Right cardiac atrium (tissue), 5 donors: Measurements from ENCODE around the gene FAM181A. TPM values are rescaled to one million over a fixed set of nuclear protein-coding genes. Genes with fewer than 3 reads are reported as not detected.

Experiments
- ATAC-seq, 2 donors: fragments of 200-7000 bp; cut with Tn5 transposase; one replicate each; pipeline versions ENCODE4 v1.8.0 to v1.9.1; 2020; ENCODE audit warnings: moderate library complexity in 2 of 2, mild to moderate bottlenecking in 1 of 2
- DNase-seq, 3 donors: peaks; one replicate each; pipeline ENCODE4 v3.0.0-alpha.2; 2020
- H3K27ac ChIP-seq: one replicate; pipeline ENCODE4 v1.5.1; 2013; ENCODE audit warnings: mild to moderate bottlenecking, low read length, control low read depth, moderate library complexity
- H3K27me3 ChIP-seq: one replicate; pipeline ENCODE4 v1.6.1; 2013; ENCODE audit not compliant: control insufficient read depth, insufficient read depth
- H3K4me1 ChIP-seq: one replicate; pipeline ENCODE4 v1.6.1; 2013; ENCODE audit warnings: low read length; ENCODE audit not compliant: control insufficient read depth, insufficient read depth
- H3K4me3 ChIP-seq: one replicate; pipeline ENCODE4 v1.5.1; 2013; ENCODE audit warnings: low read length, control low read depth
- H3K9me3 ChIP-seq: one replicate; pipeline ENCODE4 v1.6.1; 2013; ENCODE audit warnings: low read length; ENCODE audit not compliant: control insufficient read depth
- WGBS: extraction: QIAGEN DNeasy Blood & Tissue Kit; methylation state at CpG from one replicate; pipeline ENCODE4 v1.1.7; 2013; 5-methylcytosine and 5-hydroxymethylcytosine counted together
- intact Hi-C, 4 donors: fragments of 100-400 bp; cut with DNase I; formaldehyde crosslinking; loops; one replicate each; pipeline versions ENCODE4 v1.11.0 to v1.14.0; 2022 to 2023
- polyA plus RNA-seq: library from polyadenylated mRNA; stranded (reverse); fragments of 200-250 nt; gene quantifications from one replicate; pipeline ENCODE4 v1.2.3, GENCODE V29; 2013
- total RNA-seq, 4 donors: library from RNA; stranded (reverse); fragmentation: NEBNext Ultra II Directional; extraction: Animal tissue kit (Norgen Biotek cat#: 25700); gene quantifications; one replicate each; pipeline ENCODE4 v1.2.1, GENCODE V29; 2021
- donor health status: healthy with polysubstance abuse.
- donor health status: DM: no; HTN: yes; CAD: no.
- donor health status: DM: no; HTN: no; CAD: no.
- donor health status: DM: no; HTN: yes; CAD: no; lungs with severe emphysema.
- donor health status: DM: yes; HTN: yes; CAD: no.

The FAM181A gene
- total and polyA plus RNA-seq, 5 donors, result not detected

- WGBS, result 82% methylated on average over 8 of the region's 8 CpGs
- H3K4me1 ChIP-seq, result no peaks in the 10 kb centered on the region
- intact Hi-C loops, result no loop called here
- no peak overlapping the region for H3K27ac ChIP-seq
- DNase-seq, result no peak
- H3K9me3 ChIP-seq, result no peaks in the 10 kb centered on the region
- H3K4me3 ChIP-seq, result no peak overlapping the region
- no peaks in the 10 kb centered on the region for H3K27me3 ChIP-seq
- ATAC-seq, result no peak
Observed at GRCh38 chr14:93923626-93924025, 3.5 kb upstream of the FAM181A start.

DNA sequence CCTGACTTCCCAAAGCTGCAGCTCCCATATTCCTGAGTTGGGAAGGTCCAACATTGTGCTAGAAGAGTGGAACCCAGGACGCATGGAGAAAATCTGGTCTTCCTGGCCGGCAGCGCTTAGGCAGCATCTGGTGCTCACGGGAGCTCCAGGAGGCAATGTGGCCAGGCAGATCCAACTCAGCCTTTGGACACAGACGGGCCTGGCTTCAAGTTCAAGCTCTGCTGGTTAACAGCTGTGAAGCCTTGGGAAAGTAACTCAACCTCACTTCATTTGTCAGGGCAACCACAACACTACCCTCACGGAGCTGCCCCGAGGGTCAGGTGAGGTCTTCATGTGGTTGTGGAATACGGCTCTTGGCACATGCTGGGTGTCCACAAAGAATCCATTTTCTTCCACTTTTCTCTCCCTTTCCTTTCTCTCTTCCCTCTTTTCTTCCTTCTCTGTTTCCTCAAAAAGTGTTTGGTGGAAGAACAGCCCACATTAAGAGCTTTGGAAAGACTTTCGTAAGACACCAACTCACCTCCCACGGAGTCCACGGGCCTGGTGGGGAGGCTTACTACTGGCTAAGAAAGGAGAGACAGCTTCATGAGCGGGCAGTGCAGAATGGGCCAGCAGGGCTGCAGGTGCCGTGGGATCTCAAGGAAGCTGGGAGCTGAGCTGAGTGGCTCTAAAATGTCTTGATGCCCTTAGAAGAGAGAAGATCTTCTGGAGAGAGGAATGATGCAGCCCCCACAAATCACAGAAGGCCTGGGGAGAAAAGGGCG lies 2.4 kb upstream of the FAM181A start:
- Histone ChIP-seq H3K4me3 (no peak overlapping the region), H3K4me1 (no peaks in the 10 kb centered on the region), H3K9me3 (no peaks in the 10 kb centered on the region), H3K27me3 (no peaks in the 10 kb centered on the region), H3K27ac (no peak overlapping the region)
- WGBS, result 91% methylated on average over 14 of the region's 14 CpGs
- ATAC-seq, result no peak
- intact Hi-C loops, result no loop called here
- no peak for DNase-seq

DNA sequence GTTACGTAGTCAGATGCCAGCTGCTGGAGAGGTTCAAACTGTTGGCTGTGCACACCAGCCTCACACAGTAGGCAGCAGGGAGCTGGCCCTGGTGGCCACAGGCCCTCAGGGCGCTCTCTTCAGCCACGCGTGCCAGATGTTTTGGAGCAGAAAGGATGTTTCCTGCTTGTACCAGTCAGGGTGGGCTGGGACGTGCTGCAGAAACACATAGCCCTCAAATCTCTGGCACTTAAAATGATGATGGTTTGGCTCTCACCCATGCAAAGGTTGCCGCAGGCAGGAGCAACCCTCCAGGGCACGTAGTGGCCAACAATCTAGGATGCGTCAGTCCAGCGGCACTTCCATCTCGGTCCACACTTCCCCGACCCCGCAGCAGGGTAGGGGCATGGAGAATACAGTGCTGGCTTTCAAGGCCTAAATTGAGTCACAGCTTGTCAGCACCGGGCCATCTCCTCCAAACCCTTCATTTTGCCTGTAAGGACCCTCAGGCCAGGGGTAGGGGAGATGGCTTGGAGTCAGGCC lies 1.7 kb upstream of the FAM181A start:
- Histone ChIP-seq H3K27ac (no peak overlapping the region), H3K9me3 (no peaks in the 10 kb centered on the region), H3K27me3 (no peaks in the 10 kb centered on the region), H3K4me1 (no peaks in the 10 kb centered on the region), H3K4me3 (no peak overlapping the region)
- DNase-seq, result no peak
- WGBS, result 84% methylated on average over 13 of the region's 13 CpGs
- intact Hi-C loops, result no loop called here
- no peak for ATAC-seq

DNA sequence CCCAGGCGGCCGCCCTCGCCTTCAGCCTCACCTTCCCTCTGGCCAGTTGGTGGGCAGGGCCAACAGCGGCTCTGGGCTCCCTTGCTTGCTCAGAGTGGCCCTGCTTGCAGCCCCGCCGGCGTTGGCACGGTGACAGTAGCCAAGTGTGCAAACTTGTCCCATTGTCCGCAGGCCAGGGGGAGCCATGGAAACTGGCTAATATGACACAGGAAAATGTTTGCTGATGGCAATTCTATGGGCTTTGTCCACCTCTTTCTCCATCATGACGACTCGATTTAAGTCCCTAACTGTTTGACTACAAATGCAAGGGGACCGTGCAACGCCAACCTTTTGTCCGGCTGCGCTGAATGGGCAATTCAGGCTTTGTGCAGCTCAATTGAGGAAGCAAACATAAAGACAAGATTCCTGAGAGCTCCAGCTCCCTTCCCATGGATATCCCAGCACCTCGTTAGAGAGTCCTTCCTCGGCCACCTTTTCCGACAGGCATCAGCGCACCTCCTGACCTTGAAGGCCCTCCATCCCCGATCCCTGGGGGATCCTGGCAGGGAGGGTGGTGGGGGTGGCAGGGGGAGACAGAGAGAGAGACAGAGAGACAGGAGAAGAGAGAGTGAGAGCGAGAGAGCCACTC lies 785 bp upstream of the FAM181A start:
- Histone ChIP-seq H3K9me3 (no peaks in the 10 kb centered on the region), H3K4me1 (no peaks in the 10 kb centered on the region), H3K27ac (no peak overlapping the region), H3K27me3 (no peaks in the 10 kb centered on the region), H3K4me3 (no peak overlapping the region)
- 83% methylated on average over 21 of the region's 21 CpGs for WGBS
- no peak for ATAC-seq
- DNase-seq, result no peak
- intact Hi-C loops, result no loop called here

DNA sequence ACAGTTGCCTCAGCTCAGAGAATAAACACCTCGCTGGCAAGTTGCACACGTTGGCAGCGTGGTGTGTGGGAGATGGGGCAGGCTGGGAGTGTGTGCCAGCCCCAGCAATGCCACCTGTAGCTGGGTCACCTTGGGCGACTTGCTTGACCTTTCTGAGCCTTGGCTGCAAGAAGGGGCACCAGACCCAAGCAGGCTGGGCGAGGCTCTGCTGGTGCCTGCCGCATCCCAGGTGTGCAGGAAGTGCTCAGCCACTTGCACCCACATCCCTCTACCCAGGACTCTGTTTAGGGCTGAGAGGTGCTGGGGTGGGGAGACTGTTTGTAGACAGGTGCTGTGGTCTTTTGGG lies 629 bp downstream of the FAM181A start:
- DNase-seq, result no peak
- Histone ChIP-seq H3K9me3 (no peaks in the 10 kb centered on the region), H3K4me3 (no peak overlapping the region), H3K27ac (no peak overlapping the region), H3K4me1 (no peaks in the 10 kb centered on the region), H3K27me3 (no peaks in the 10 kb centered on the region)
- intact Hi-C loops, result no loop called here
- WGBS, result 57% methylated on average over 6 of the region's 6 CpGs
- peak in 1 of 2 donors; percentile 1 for ATAC-seq

GRCh38 chr14:93928184-93929047 lies 1.3 kb downstream of the FAM181A start:
- Histone ChIP-seq H3K4me3 (no peak overlapping the region), H3K27ac (no peak overlapping the region), H3K27me3 (no peaks in the 10 kb centered on the region), H3K4me1 (no peaks in the 10 kb centered on the region), H3K9me3 (no peaks in the 10 kb centered on the region)
- 84% methylated on average over 26 of the region's 26 CpGs for WGBS
- ATAC-seq (no peak), DNase-seq (no peak)
- intact Hi-C loops, result no loop called here

DNA sequence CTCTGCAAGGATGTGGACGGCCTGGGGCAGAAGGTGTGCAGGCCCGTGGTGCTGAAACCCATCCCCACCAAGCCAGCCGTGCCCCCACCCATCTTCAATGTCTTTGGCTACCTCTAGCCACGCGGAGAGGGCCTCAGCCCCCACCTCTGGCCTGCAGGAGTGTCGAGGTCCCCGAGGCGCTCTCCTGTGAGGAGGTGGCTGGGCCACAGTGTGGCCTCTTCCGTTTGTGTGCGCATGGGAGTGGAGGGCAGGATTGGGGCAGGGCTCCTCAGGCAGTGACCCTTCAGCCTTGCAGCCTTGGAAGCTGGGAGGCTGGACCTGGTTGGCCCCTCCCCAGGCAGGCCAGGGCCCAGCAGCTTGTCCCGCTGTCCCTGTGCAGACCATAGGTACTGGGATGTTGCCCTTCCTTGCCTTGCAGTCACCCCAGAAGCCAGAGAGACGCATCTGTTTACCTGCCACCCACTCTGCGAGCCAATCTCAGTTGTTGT lies 1.9 kb downstream of the FAM181A start:
- Histone ChIP-seq H3K27ac (no peak overlapping the region), H3K9me3 (no peaks in the 10 kb centered on the region), H3K4me1 (no peaks in the 10 kb centered on the region), H3K4me3 (no peak overlapping the region), H3K27me3 (no peaks in the 10 kb centered on the region)
- DNase-seq (no peak), ATAC-seq (peak in 1 of 2 donors; percentile 7)
- intact Hi-C loops, result no loop called here
- WGBS, result 79% methylated on average over 13 of the region's 13 CpGs

- no peak overlapping the region for H3K4me3 ChIP-seq
- H3K27me3 ChIP-seq, result no peaks in the 10 kb centered on the region
- no peaks in the 10 kb centered on the region for H3K9me3 ChIP-seq
- 82% methylated on average over 11 of the region's 11 CpGs for WGBS
- ATAC-seq, result no peak
- intact Hi-C loops, result no loop called here
- H3K27ac ChIP-seq, result no peak overlapping the region
- no peak for DNase-seq
- no peaks in the 10 kb centered on the region for H3K4me1 ChIP-seq
Observed at GRCh38 chr14:93929657-93930056, 2.5 kb downstream of the FAM181A start.

DNA sequence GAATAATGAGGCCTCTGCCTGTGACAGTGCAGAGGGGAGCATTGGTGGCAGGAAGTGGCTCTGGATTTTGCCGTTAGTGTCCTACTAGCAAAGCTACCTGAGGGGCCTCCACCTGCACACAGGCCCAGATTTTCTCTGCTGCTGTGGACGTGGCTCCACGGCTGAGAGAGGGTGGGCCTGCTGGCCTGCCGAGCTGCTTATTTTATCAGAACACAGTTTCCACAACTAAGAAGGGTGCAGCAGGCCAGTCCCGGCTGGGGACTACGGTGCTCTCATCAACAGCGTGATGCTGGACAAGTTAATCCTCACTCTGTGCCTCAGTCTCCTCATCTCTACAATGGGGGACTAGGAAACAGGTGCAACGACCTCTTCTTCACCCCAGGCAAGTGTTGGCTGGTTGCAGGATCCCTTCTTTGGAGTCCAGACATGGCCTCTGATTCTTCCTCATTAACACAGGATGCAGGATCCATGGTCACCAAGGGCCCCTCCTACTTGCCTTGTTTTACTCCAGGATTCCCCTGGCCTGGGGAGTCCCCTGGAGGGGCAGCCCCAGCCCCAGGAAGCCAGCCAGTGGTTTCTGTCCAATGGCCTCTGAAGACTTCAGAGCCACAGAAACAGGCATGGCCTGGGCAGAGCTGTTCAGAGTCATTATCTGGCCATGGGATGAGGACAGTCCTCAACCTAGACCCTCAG lies 3.3 kb downstream of the FAM181A start:
- intact Hi-C loops, result no loop called here
- Histone ChIP-seq H3K4me1 (no peaks in the 10 kb centered on the region), H3K9me3 (no peaks in the 10 kb centered on the region), H3K4me3 (no peak overlapping the region), H3K27me3 (no peaks in the 10 kb centered on the region), H3K27ac (no peak overlapping the region)
- no peak for ATAC-seq
- 81% methylated on average over 8 of the region's 8 CpGs for WGBS
- DNase-seq, result peak in 1 of 3 donors; percentile 20

GRCh38 chr14:93930989-93931307 lies 3.8 kb downstream of the FAM181A start:
- intact Hi-C loops, result no loop called here
- WGBS, result 75% methylated on average over 4 of the region's 4 CpGs
- Histone ChIP-seq H3K9me3 (no peaks in the 10 kb centered on the region), H3K27me3 (no peaks in the 10 kb centered on the region), H3K4me1 (no peaks in the 10 kb centered on the region), H3K27ac (no peak overlapping the region), H3K4me3 (no peak overlapping the region)
- no peak for DNase-seq
- ATAC-seq, result no peak
